MM.1S (cell line): ENCODE data around the gene ZNG1C.
"Not testable (repeated sequence)": the region's sequence is repeated elsewhere in the genome, so short reads cannot be mapped to it uniquely, and the experiment has no call there.

ENCODE experiments used
- EZH2 ChIP-seq: fragments of 300-600 bp; sonication (generic); optimal IDR thresholded peaks from 2 replicates; pipeline ENCODE3; 2017; ENCODE audit warnings: low read depth, mild to moderate bottlenecking, antibody characterized with exemption, low read length, mixed read lengths
- TF ChIP-seq, protein P1 (sequence below): fragments of 300-600 bp; sonication (generic); IDR thresholded peaks from 2 replicates; pipeline ENCODE4 v1.5.1; 2016; ENCODE audit warnings: antibody characterized with exemption, low read length, mixed read lengths

DNA sequence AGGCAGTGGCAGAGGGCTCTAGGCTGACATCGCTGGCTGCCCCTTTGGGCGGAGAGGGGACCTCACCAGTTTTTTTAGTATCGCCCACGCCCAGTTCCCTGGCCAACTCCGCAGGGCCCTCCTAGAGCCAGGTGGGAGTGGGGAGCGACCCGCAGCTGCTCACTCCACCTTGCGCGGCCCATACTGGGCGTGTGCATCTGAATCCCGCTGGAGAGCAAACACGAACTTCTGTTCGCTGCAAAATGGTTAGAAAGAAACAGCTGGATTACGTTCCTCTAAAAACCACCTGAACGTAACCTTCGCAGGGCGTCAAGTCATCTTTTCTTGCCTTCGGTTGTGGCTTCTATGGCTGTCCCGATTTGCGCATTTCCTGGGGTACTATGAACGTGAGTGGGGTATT is 62.4 kb downstream of the ZNG1C start:
- TF ChIP-seq, protein P1, sequence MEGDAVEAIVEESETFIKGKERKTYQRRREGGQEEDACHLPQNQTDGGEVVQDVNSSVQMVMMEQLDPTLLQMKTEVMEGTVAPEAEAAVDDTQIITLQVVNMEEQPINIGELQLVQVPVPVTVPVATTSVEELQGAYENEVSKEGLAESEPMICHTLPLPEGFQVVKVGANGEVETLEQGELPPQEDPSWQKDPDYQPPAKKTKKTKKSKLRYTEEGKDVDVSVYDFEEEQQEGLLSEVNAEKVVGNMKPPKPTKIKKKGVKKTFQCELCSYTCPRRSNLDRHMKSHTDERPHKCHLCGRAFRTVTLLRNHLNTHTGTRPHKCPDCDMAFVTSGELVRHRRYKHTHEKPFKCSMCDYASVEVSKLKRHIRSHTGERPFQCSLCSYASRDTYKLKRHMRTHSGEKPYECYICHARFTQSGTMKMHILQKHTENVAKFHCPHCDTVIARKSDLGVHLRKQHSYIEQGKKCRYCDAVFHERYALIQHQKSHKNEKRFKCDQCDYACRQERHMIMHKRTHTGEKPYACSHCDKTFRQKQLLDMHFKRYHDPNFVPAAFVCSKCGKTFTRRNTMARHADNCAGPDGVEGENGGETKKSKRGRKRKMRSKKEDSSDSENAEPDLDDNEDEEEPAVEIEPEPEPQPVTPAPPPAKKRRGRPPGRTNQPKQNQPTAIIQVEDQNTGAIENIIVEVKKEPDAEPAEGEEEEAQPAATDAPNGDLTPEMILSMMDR, result not testable (repeated sequence)
- not testable (repeated sequence) for TF ChIP-seq EZH2
